ENCODE measurements around the gene NDUFA8.
A peak's percentile ranks its signal among the peaks of the same experiment; 100 is the strongest.

Gene NDUFA8

DNA sequence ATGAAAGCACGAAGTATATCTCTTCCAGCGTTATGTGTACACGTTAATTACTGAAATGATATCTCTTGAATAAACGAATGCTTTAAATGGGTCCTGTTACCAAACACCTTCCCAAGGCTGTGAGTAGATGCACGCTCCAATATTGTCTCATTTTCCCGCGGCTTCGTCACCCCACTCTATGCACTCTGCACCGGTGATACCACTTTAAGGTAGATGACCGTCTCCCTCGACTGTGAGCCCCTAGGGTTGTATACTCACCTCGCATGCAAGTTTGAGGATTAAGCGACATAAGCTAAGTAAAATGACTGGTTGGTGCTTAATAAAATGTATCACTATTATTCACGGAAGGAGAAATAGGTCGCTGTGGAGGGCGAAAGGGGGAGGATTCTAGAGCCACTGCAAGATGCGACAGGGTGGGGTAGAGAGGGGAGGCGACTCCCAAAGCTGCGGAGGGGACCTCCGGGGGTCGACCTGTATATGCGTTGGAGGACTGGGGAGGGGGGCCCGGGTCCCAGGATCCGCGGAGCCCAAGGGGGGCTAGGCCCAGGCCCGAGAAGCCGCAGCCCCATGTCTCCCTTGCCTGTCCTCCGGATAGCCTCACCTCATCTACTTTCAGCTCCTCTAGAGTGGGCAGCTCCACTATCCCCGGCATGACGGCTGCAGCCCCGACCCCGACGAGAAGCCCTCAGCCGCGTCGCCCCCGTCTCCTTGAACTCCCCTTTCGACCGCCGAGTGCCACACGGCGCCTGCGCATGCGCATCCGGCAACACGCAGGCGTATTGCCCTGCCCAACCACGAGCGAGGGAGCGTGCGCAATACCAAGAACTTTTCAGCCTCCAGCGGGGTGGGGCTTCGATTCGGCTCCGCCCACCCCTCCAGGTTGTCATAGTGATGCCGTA is at the start of gene NDUFA8, which contains the start of gene MORN5:
Gene NDUFA8, minus strand, starts transcription at position 754 of the 899 bp plus-strand sequence. Its CDS starts 102 bp downstream, at position 652.
Gene MORN5, plus strand, starts transcription at position 883 of the 899 bp plus-strand sequence. CDS start 65 bp downstream, outside the sequence.
- peak; percentile 97 for DNase-seq

DNA sequence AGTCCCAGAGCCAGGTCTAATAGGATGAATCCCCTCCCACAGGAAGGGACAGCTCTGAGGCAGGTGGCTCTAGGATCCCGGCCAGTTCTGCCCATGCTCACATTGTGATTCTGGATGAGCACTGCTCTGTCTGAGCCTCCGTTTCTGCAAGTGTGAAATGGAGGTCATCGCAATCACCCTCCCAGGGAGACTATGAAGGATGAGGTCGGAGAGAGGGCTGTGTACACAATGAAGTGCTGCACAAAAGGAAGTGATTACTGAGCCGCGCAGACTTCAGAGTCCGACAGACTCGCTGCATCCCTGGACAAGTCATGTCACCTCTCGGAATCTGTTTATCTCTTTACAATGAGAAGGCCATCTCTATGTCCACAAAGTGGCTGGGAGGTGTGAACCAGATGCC is 47.5 kb upstream of the NDUFA8 start:
- DNase-seq, result no peak

DNA sequence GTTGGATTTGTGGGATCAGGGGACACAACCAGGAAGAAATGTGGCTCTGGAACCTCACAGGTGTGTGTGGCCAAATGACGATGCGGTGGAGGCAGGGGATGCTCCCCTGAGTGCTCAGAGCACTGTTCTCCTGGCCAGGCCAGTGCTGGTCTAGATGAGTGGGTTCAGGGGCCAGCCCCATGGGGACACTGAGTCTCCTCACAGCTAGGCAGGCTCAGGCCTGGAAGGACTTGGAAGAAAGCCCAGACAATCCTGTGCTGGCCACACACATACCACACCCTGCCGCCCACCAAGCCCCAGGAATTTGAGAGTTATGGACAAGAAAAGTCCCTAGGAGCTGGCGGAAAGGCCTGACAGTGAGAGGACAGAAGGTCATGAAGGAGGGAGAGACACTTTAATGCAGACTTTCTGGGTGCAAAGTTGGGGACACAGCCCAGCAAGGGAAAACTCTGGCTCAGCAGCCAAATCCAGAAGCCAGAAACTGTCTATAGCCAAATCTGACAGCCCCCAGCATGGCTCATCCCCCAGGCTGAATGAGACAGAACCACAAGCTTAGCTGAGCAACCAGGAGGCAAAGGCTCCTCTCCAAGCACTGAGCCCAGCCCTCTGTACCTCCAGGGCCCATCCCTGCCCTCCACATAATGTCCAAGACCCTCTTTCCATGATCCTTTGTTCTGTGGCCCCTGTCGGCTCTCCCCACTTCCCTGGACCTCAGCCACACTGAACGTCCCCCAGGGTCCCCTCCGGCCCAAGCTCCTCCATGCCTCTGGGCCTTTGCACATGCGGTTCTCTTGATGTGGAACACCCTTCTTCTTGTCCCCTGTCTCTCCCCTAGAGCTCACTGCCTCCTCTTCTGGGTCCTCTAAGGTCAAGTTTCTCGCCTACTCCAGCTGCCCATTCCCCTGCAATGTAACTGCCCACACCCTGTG is 46.8 kb upstream of the NDUFA8 start:
- DNase-seq, result no peak

- DNase-seq, result no peak
Measured at GRCh38 chr9:122205176-122205575, 45.6 kb upstream of the NDUFA8 start.

GRCh38 chr9:122204491-122204890 is 44.9 kb upstream of the NDUFA8 start:
- DNase-seq, result no peak

DNA sequence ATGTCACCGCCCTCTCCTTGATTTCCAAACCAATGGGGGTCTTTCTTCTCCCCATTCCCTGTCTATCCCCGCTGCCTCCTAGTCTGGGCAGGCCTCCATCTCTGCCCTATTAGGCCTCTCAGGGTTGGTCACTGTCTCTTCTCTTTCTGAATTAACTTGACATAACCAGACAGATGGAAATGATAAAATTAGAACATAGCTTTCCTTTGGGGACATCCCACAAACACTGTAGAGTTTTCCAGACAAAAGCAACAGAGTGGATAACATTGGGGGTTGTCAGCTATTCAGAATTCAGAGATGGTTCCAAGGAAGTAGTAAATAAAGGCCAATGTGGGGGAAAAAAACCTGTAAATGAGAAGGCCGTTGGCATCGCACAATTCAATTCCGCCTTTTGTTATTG is 44.5 kb upstream of the NDUFA8 start:
- DNase-seq, result no peak

DNA sequence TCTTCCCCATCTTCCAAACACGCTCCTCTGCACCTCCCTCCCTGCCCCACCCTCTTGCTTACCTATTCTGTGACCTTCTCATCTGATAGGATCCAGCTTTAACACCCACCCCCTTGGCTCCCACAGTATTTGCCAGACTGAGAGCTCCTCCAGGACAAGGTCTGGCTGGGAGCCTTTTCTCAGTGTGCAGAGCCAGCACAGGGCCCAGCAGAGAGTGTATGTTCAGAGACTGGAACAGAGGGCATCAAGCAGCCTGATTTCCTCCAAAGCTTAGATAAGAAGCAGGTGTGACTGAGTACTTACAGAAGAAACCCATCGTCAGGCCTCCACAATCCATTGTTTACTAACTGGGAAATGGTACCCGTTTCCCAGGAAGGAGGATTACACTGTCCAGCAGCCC is 42.5 kb upstream of the NDUFA8 start:
- no peak for DNase-seq

DNA sequence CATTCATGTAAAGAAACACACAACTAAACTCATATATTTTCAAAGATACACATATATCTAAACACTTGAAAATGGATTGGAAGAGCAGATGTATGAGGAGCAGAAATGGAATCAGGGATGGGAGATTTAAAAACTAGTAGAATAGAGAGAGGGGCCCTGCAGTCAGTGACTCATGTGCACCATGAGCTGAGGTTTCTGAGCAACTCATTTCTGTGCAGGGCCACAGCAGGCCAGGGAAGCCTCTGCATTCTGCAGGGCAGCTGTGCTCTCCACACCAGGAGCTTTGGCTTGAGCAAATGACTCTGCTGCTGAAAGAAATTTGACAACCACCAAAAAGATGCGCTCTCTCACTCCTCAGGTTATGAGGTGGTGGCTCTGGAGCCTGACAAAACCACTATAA is 42.1 kb upstream of the NDUFA8 start:
- DNase-seq, result no peak

- DNase-seq, result no peak
Measured at GRCh38 chr9:122200960-122201595, 41.5 kb upstream of the NDUFA8 start.

DNA sequence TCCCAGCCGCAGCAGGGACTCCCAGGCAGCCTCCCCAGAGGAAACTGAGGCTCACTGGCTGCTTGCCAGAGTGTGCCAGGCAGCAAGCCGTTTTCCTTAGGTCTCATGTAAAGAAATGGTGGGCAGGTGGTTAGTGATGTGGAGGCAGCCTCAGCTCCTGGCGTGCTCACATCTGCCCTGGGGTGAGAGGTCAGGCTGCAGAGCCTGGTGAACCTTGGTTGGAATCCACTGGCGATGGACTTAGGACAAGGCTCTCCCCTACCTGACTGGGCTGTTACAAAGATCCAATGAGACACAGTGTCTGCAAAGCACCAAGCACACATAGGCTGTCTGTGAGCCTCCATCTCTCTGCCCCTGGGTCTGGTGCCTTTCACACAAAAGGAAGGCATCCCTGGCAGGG is 38.3 kb upstream of the NDUFA8 start:
- DNase-seq, result no peak

- no peak for DNase-seq
Measured at GRCh38 chr9:122197426-122197825, 37.8 kb upstream of the NDUFA8 start.

GRCh38 chr9:122195875-122196274 is 36.3 kb upstream of the NDUFA8 start:
- DNase-seq, result no peak

DNA sequence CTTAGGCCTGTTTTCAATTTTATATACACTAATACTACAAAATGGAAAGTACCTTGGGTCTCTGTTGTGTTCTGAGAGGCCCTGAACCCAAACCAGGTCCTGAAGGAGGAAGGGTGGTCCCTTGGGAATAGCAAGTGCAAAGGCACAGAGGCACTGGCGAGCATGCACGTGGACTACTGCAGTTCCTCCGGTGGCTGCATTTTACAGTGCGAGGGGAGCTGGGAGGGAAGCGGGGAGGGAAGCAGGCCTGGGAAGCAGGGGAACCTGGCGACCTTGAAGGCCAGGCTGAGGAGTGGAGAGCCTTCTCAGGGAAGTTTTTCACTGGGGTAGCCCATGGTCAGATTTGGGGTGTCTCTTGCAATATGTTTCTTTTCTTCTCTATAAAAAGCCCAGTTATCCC is 34.1 kb upstream of the NDUFA8 start:
- no peak for DNase-seq

DNA sequence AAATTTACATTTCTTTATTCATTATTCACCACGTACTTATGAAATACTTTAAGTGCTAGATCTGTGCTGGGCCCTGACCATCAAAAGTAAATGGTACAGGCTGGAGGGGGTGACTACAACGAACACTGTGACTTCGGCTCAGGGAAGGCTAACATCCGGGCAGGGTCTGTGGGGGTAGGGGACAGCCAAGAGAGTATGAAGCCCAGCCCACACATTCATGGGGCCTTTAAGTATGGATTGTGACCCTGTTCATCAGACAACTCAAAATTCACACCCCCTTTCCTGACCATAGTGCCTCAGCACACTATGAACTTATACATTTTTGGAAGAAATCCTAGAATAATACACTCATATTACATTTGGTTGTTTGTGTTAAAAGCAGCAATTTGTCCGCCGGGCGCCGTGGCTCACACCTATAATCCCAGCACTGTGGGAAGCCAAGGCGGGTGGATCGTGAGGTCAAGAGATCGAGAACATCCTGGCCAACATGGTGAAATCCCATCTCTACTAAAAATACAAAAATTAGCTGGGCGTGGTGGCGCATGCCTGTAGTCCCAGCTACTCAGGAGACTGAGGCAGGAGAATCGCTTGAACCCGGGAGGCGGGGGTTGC is 33.4 kb upstream of the NDUFA8 start:
- DNase-seq, result no peak

DNA sequence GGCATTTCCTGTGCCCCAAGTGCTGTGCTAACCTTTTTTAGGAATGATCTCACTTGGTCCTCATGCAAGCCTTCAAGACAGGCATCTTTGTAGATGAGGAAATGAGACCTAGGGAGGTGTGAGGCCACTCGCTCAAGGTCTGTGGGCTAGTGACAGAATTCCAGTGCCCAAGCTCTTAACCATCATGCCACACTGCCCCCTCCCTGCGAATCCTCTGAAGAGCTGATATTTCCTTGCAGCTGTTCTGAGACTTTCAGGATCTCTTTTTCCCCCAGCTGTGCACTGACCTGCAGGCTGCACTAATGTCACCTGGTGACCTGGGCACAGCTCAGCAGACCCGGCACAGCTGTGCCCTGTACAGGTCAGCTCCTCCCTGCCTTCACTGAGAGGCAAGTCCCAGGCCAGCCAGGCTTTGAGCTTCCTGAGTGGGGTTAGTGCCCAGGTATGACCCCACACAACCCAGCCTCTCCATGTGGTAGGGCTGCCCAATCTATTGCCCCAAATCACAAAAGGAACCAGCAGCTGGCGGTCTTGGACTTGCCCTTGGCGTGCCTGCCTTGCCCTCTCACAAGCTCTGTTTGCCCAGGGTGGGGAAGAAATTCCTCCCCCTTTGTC is 32.8 kb upstream of the NDUFA8 start:
- no peak for DNase-seq

DNA sequence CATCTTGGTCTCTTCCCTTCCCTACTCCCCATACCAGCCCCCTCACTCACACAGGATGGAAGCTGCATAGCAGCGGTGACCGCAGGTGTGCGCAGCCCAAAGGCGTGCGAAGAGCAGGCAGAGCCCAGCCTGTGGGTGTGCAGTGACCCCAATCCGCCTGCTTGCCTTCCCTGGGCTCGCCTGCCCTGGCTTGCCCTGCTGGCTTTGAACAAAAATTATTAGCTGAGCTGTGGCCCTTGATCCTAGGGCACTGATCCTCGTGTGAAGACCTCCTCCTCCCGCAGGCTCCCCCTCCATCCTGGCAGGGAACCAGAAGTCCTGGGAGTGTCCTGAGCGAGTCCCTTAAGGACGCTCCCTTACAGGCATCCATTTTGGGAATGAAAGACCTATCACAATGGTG is 32.0 kb upstream of the NDUFA8 start:
- no peak for DNase-seq

DNA sequence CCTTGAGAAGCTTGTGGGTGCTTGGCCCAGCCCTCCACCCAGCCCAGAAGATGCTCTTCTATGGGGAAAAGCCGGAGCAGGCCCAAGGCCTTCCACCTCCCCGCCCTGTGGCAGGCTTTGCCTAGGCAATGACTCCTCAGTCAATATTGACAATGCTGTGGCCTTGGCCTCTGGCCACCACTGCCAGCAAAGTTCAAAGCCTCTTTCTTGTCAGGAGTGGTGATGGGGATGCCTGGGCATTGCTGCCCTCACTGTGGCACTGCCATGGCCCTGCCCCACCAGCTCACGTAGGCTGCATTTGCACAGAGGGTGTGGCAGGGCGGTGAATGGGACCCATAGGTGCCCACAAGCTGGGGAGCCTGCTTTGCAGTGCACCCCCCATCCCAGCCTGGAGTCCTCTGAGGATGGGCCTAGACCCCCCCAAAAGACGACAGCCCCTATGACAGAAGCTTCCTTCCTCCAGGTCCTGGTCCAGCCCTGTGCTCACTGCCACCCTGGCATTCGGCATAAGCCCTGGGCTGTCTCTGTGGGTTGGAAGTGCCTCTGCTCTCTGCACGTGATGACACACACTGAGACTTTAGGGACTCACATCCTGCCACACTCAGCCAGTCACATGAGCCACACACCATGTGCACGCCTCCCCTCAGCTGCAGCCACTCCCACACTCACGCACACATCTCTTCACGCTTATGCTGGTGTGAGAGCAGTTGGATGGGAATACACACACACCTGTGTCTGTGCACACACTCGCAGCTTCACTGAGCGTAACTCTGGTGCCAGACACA is 31.2 kb upstream of the NDUFA8 start:
- DNase-seq, result no peak

DNA sequence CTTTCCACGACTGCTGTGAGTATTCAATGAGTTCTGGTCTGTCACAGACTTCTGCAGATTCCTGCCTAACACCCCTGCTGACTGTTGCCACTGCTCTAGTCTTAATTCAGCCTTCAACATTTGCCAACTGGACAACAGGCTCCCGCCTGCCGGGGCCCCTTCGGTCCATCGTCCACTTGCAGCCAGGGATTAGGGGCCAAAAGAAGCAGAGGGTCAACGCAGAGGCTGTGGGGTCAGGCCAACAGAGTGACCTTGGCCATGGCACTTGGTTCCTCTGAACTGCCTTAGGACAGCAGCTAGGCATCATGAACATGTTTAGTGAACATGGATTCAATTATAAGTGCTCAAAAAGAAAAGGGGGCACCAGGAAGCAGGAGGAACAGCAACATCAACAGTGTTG is 28.8 kb upstream of the NDUFA8 start:
- DNase-seq, result no peak

DNA sequence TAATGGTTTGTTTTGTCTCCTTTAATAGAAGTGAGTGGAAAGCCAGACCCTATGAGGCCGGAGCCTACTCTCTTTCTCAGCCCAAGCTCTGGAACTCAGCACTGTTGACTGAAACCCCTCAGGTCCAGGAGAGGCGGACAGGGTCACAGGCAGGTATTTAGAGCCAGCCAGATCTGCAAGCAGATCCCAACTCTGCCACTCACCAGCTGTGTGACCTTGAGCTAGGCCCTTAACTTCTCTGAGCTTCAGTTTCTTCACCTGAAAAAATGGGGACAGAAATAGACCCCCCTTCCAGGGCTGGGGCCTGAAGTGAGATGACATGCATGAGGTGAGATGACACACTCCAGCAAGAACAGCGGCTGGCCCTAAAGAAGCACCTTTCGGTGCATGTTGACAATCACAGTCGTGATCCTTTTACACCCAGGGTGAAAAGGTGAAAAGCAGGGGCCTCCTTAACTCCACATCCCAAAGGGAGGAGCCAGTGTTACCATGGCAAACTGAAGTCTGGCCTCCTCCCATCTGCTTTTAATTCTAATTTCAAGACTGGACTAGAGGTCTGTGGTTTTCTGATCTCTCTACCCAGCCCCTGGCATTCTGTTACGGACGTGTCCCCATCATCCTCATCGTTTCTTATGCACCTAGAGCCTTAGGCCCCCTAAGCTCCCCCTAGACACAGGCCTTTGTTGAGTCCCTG is 27.3 kb upstream of the NDUFA8 start:
- DNase-seq, result no peak

- no peak for DNase-seq
Measured at GRCh38 chr9:122186301-122186700, 26.7 kb upstream of the NDUFA8 start.

DNA sequence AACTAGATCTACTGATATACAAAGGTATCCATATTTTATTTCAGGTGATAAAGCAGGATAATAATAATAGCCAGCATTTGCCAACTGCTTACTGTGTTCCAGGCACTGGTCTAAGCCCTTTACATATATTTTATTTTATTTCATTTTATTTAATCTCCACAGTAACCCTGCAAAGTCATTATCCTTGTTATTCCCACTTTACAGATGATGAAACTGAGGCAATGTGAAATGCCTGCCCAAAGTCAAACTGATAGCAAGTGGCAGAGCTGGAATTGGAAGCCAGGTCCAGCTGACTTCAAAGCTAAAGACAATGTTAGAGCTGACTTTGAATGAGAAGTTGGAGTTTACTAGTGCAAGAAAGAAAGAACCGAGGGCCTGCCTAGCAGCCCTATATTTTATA is 25.0 kb upstream of the NDUFA8 start:
- DNase-seq, result no peak

Measured in stimulated activated CD8-positive, alpha-beta memory T cell treated with anti-CD3 and anti-CD28 coated beads, Interleukin-4, amount 100 ng/mL, for 48 hours (primary cell).